GM23248 (cell line): ENCODE measurements around the gene PPOX.

Experiments
- EZH2 ChIP-seq: fragments of 200-600 bp; sonication (generic); IDR thresholded peaks from 2 replicates; pipeline ENCODE4 v1.6.1; 2018; ENCODE audit warnings: antibody characterized with exemption, mild to moderate bottlenecking; ENCODE audit not compliant: insufficient read depth, poor library complexity, severe bottlenecking
- EZH2phosphoT487 ChIP-seq: fragments of 200-600 bp; sonication (generic); IDR thresholded peaks from 2 replicates; pipeline ENCODE4 v1.6.1; 2018; ENCODE audit warnings: antibody characterized with exemption, moderate library complexity, mild to moderate bottlenecking, low read depth; ENCODE audit not compliant: insufficient read depth

GRCh38 chr1:161162806-161163205, 3.4 kb upstream of the PPOX start:
- no peak for TF ChIP-seq EZH2
- TF ChIP-seq EZH2phosphoT487 = no peak
